AML-193 (cell line): ENCODE data around the gene PCNT.
"Not testable (repeated sequence)": the region's sequence is repeated elsewhere in the genome, so short reads cannot be mapped to it uniquely, and the experiment has no call there.

Experiments used
- DNase-seq, 2 experiments: peaks; one replicate each; lab custom pipeline; 2025; lab: John Stamatoyannopoulos, UW

Gene PCNT

DNA sequence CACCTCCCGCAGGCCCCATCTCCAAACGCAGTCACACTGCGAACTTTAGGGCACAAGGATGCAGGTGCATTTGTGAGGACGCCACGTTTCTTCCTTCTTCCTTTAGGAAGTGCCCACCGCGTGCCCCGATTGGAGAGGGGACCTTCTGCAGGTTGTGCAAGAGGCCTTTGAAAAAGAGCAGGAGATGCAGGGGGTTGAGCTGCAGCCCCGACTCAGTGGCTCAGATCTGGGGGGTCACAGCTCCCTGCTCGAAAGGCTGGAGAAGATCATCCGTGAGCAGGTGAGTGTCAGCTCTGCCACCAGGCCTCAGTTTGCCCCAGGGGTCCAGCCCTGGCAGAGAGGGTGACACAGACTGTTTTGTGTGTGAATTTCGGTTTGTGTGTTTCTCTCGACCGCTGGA, 103.6 kb downstream of the PCNT start:
- no peak for DNase-seq

DNA sequence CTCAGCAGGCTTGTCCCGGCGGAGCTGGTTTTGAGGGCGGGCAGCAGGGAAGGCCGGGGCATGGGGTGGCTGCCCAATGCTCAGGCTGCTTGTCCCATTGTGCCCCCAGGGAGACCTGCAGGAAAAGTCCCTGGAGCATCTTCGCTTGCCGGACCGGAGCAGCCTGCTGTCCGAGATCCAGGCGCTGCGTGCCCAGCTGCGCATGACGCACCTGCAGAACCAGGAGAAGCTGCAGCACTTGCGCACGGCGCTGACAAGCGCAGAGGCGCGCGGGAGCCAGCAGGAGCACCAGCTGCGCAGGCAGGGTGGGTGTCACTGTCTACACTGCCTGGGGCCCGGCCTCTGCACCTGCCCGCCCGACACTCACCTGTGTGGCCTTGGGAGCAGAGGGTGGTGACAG, 104.3 kb downstream of the PCNT start:
- no peak for DNase-seq

DNA sequence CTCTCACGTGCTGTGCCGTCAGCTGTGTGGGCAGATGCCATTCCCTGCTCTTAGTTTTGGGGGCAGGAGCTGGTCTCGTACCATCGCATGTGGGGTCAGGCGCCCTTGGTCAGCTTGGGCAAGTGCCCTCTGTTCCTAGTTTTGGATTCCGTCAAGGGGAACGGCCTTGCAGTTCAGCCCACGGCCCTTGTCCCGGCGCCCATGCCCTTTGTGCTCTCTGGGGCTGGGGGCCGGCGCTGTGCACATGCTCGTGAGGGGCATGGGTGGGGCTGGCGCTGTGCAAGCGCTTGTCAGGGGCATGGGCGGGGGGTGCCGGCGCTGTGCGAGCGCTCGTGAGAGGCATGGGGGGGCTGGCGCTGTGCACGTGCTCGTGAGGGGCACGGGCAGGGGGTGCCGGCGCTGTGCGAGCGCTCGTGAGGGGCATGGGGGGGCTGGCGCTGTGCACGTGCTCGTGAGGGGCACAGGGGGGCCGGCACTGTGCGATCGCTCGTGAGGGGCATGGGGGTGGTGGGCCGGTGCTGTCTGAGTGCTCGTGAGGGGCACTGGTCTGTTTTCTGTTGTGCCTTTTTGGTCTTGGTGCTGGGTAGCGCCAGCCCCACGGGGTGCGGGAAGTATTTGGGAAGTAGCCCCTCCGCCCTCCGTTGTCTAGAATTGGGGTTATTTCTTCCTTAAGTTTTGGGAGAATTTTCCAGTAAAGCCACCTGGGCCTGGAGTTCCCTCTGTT, 105.2 kb downstream of the PCNT start:
- no peak for DNase-seq

DNA sequence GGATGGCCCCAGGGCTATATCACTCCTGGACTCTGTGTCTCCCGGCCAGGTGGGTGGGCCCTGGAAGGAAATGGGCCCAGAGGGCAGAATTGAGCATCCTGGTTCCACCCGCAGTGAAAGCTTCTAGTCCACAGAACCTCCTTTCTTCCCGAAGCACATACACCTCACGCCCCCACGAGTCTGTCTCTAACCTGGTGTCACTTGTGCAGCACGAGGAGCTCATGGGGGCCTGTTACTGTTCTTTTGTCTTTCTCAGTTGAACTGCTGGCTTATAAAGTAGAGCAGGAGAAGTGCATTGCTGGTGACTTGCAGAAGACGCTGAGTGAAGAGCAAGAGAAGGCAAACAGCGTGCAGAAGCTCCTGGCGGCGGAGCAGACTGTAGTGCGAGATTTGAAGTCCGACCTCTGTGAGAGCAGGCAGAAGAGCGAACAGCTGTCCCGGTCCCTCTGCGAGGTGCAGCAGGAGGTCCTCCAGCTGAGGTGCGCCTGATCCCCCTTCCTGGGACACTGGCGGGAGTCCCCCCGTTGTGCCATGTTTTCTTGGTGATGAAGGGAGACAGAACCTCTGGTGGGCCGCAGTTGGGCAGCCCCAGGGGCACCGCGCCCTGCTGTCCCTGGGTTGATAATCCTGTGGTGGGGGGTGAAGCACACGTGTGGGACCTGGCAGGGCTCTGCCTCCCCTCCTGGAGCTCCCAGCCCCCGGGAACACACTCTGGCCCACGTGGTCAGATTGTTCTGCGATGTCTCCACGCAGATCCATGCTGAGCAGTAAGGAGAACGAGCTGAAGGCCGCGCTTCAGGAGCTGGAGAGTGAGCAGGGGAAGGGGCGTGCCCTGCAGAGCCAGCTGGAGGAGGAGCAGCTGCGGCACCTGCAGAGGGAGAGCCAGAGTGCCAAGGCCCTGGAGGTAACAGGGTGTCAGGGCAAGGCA, 106.1 kb downstream of the PCNT start:
- no peak for DNase-seq

DNA sequence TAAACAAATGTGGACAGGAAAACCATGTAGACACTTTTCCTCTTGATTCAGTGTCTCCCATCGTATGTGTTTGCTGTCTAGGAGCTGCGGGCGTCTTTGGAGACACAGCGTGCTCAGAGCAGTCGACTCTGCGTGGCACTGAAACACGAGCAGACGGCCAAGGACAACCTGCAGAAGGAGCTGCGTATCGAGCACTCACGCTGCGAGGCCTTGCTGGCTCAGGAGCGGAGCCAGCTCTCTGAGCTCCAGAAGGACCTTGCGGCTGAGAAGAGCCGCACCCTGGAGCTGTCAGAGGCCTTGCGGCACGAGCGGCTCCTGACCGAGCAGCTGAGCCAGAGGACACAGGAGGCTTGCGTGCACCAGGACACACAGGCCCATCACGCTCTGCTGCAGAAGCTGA, 107.5 kb downstream of the PCNT start:
- DNase-seq = no peak

DNA sequence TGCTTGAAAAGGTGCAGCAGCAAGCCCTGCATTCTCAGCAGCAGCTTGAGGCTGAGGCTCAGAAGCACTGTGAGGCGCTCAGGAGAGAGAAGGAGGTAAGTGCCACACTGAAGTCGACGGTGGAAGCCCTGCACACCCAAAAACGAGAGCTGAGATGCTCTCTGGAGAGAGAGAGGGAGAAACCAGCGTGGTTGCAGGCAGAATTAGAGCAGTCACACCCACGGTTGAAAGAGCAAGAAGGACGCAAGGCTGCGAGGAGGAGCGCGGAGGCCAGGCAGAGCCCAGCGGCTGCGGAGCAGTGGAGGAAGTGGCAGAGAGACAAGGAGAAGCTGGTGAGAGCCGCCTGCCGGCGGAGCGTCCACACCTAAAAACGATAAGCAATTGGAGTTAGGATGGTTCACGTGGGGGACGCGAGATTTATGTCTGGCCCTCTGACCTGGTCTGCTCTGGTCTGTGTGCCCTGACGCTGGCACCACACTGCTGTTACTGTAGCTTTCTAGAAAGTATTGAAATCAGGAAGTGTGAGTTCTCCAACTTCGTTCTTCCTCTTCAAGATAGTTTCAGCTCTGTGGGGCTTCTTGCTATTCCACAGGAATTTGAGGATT, 108.0 kb downstream of the PCNT start:
- DNase-seq = no peak

DNA sequence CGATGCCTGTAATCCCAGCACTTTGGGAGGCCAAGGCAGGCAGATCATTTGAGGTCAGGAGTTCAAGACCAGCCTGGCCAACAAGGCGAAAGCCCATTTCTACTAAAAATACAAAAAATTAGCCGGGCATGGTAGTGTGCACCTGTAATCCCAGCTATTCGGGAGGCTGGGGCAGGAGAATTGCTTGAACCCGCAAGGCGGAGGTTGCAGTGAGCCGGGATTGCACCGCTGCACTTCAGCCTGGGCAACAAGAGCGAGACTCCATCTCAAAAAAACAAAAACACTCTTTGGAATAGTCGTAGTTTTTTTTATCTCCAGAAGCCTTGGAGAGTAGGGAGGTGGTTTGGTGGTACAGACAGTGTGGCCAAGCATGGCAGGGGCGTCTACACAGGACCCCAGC, 109.2 kb downstream of the PCNT start:
- not testable (repeated sequence) for DNase-seq

DNA sequence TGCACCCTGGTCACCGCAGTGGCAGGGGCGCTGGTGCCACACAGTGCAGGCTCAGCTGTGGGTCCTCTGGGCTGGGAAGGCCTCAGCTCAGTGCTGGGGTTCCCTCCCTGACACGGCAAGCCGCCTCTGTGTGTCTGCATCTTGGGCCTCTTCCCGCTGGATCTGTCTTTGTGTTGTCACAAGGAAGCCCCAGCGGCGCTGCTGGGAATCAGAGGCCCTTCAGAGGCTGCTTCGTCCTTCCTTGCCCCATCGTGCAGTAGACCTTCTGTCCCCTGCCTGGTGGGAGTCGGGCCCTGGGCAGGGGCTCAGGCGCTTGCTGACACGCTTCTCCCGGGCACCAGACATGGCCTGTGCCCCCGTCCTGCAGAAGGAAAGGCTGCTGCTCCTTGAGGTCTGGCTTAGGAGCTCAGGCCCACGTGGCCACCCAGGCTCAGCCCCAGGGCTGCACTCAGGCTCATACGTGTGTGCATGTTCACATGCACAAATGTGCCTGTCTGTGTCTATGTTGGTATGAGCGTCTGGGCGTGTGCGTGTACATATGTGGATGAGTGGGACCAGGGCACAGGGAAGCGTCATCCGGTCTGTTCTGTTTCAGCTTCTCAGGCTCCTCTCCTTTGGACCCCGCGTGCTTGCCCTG, 110.5 kb downstream of the PCNT start:
- DNase-seq = no peak

DNA sequence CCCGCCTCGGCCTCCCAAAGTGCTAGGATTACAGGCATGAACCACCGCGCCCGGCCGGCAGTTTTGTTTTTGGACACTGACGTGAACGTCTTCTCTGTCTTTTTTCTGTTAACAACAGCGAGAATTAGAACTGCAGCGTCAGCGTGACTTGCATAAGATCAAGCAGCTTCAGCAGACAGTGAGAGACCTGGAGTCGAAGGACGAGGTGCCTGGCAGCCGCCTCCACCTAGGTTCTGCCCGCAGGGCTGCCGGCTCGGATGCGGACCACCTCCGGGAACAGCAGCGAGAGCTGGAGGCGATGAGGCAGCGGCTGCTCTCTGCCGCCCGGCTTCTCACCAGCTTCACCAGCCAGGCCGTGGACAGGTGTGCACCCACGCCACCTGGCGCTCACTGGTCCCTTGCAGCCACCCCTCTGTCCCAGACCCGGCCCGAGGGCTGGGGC, 111.9 kb downstream of the PCNT start:
- DNase-seq = no peak

DNA sequence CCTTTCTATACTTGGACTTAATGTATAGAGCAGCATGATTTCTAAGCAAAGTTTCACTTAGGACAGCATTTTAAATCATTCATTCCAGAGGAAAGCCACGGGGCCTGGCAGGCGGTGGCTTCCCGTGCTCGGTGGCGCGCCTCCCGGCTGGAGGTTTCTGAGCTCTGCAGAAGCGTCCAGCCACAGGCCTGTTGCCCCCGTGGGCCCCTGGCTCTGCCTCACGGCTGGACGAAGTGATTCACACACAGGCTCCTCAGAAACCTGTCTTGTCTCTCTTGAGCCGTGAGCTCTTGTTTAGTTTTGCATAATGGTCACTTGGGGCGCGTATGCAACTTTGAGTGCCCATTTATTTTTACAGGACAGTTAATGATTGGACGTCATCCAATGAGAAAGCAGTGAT, 112.7 kb downstream of the PCNT start:
- no peak for DNase-seq

DNA sequence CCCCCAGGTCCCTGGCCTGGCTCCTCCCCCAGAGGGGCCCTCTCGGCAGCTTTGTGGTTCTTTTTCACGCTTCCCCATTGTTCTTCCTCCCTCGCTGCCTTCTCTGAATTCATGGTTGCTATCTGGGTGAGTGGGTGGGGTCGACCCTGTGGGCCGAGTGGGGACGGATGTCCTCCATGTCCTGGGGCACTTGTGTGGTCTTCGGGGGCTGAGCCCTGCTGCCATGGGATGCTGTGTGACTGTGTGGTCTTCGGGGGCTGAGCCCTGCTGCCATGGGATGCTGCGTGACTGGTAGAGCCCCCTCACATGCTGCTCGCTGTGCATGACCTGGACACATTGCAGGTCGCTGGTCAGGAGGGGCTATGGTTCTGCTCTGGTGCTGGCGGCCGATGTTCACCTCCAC, 113.1 kb downstream of the PCNT start:
- DNase-seq = no peak

DNA sequence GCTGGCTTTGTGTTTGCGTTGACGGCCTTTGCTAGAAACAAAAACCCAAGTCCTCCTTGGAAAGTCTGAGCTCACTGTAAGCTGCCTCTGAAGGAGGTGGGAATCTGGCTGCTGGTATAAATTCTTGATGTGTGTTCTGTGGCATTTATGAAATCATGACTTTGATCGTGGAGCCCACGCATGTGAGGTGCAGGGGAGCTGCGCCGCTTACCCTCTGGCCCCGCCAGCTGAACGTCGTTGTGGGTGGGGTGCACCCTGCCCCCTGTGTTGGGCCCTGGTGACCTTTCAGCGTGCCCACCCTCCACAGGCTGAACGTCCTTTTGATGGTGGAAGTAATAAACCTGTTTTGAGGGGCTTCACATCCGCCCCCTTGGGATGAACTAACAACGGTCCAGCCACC, 113.6 kb downstream of the PCNT start:
- no peak for DNase-seq

DNA sequence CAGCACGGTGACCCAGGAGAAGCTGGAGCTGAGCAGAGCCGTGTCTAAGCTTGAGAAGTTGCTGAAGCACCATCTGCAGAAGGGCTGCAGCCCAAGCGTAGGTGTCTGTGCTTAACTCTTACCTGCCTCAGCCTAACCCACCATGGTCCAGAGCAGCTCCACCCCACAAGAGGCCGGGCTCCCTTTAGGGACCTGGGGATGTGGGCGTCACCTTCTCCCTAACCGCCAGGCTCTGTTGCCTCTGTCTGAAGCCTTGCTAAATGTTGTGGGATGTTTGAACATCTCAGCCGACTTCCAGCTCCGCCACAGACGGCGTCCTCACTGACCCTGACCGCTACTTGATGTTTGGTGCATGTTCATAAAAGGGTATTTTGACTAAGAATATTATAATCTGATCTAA, 114.3 kb downstream of the PCNT start:
- DNase-seq = no peak

DNA sequence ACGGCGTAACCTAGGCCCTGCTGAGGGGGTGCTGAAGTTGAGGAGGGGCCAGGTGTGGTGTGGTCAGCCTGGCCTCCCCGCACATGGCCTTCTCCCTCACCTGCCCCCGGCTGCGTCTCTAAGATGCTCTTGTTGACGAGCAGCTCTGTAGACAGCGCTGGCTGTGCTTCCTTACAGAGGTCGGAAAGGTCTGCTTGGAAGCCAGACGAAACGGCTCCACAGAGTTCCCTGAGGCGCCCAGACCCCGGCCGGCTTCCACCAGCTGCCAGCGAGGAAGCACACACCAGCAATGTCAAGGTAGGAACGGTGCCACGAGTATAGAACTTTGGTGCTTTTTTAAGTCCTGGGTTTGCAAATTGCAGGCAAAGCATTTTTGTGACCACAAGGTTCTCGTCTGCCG, 116.0 kb downstream of the PCNT start:
- DNase-seq = no peak

DNA sequence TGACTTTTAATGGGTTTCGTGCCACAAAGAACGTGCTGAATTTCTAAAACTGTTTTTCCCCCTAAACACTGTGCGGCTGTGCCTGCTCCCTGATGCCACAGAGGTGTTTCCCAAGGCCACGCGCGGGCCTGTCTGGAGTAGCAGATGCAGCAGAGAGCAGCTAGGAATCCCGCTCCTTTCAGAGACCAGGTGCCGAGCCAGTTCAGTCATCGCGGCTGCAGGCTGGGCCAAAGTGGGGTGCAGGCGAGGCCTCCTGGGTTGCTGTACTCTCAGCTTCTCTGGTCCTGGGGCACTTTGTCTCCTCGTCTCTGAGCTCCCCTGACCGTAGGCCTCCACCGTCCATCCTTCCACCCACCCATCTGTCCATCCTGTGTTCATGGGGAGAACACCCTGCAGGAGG, 117.4 kb downstream of the PCNT start:
- no peak for DNase-seq

DNA sequence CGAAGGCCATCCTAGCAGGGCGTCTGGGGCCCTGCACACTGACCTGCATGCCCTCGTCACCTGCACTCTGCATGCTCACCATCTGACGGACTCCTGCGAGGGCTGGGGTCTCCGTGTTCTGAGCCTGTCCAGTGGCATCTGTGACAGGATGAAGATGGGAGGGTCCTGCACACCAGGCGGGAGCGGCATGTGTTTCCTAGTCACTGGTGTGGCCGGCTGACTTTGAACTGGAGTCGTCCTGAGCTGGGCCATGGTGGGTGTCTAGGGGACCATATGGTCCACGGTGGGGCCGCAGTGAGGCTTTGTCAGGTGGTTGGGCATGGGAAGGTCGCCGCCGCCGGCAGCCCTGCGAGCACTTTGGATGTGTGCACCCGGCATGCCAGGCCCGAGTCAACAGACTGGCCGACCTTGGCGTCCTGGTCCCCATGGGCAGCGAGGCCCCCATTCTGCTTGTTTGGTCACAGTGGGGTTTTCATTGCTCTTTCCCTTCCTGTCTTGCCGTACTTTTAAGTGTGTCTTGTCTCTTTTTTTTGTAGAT, 118.1 kb downstream of the PCNT start:
- no peak for DNase-seq

DNA sequence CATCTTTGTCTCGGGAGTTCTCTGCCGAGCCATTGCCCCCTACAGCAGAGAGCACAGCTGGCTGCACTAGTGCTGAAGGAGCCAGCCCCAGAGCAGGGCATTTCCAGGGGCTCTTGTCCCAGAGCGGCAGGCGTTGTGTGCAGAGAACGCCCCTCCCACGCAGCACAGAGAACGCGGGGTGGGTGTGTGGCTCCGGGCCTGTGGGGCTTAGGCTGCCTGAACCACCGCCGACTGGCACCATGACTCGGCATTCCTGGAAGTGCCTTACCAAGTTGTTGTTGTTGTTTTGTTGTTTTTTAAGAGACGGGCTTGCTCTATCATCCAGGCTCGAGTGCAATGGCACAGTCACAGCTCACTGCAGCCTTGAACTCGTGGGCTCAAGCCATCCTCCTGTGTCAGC, 119.0 kb downstream of the PCNT start:
- no peak for DNase-seq

DNA sequence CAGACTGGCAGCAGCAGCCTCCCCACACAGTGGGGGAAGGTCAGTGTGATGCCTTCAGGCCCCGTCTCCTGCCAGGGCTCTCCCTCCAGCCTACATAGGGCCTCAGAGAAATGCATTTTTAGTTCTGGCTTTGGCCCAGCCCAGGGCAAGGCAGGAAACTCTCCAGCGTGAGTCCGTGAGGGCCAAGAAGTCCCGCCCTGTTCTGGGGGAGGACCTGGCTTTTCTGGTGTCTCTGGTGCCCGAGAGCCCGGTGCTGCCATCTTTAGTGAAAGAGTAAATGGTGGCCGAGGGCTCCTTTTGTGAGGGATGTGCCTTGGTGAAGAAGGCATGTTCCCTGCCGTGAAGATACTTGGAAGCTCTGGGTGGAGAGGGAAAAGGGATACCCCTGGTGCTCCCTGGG, 120.0 kb downstream of the PCNT start:
- no peak for DNase-seq

DNA sequence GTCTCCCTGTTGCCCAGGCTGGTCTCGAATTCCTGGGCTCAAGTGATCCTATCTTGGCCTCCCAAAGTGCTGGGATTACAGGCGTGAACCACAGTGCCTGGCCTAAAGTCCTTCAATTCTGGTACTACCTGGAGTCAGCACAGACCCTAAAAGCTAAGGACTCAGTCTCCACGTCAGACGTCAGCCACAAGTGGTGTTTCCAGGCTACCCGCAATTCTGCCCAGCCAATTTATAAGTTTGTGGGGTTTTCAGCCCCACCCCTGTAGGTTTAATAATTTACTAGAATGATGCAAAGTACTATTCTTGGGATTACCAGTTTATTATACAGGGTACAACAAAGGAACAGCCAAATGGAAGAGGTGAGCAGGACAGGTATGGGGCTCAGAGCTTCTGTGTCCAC, 124.2 kb downstream of the PCNT start:
- no peak for DNase-seq

DNA sequence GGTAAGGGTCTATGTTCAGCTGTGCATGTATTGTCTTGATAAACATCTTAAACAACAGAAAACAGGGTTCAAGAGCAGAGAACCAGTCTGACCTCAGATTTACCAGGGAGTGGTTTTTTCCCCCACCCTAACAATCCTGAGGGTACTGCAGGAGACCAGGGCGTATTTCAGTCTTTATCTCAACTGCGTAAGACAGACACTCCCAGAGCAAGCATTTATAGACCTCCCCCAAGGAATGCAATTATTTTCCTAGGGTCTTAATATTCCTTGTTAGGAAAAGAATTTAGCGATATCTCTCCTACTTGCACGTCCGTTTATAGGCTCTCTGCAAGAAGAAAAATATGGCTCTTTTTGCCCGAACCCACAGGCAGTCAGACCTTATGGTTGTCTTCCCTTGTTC, 124.9 kb downstream of the PCNT start:
- DNase-seq = not testable (repeated sequence)

DNA sequence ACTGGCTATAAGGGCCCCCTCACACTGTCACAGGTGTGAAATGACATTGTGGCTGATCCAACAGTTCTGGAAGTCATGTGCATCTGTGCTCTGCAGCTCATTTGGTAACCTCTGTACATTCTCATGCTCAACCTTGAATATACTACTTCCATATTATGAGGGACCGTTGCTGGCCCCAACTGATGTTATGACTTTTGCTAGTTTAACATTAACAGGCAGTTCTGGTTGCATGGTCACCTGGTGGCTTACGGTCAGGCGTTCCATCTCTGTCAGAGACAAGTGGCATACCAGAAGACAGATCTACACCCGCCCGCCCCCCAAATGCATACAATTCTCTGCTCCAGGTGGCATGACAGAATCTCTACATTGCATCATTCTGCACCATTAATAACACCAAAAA, 128.8 kb downstream of the PCNT start:
- no peak for DNase-seq

DNA sequence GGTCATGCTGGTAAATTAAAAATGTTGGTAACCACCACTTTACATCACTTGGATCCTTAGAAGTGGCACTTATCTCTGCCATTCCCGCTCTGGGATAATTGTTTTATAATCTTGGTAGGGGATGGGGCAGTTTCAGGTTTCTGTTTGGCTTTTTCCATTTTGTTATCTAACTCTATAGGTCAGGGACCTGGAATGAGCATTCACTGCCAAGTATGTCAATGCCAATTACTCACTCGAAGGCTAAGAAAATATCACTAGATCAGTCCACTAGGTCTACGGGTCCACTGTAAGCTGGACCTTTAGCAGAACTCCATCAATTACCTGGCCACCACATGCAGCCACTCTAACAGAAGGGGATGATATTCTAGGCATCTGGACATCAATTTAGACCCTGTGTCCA, 130.2 kb downstream of the PCNT start:
- no peak for DNase-seq
